MCF 10A (cell line): ENCODE results near the gene SLC25A12. TPM values are rescaled to one million over a fixed set of nuclear protein-coding genes. Genes with fewer than 3 reads are reported as not detected.

Source experiments
- BruUV-seq: library from RNA; stranded (reverse); fragments of 400-500 nt; replicated peaks from 2 replicates; lab custom pipeline; 2021; lab: Mats Ljungman, UMichigan
- CTCF ChIA-PET: fragments of 300-600 bp; sonication (Branson Sonifier 250); formaldehyde crosslinking; extraction: SDS; loops from one replicate; lab custom pipeline; 2021; ENCODE audit warnings: antibody characterized with exemption, inconsistent platforms; lab: Yijun Ruan, JAX
- POLR2A ChIA-PET: fragments of 300-600, 350-650 bp; sonication (Branson Sonifier 250); formaldehyde crosslinking; extraction: SDS; loops from one replicate; lab custom pipeline; 2020; ENCODE audit warnings: antibody characterized with exemption, inconsistent platforms; lab: Yijun Ruan, JAX
- DNase-seq: peaks from one replicate; pipeline ENCODE4 v3.0.0-alpha.2; 2018; ENCODE audit not compliant: unreplicated experiment
- H3K27ac Mint-ChIP-seq: one replicate; pipeline ENCODE4 v1.8.0; 2022; ENCODE audit warnings: mild to moderate bottlenecking, low read depth, mixed read lengths; ENCODE audit not compliant: unreplicated experiment
- H3K27me3 Mint-ChIP-seq: one replicate; pipeline ENCODE4 v1.8.0; 2022; ENCODE audit warnings: mixed read lengths; ENCODE audit not compliant: insufficient read depth, unreplicated experiment
- H3K36me3 Mint-ChIP-seq: one replicate; pipeline ENCODE4 v1.8.0; 2022; ENCODE audit warnings: mild to moderate bottlenecking, moderate library complexity, mixed read lengths; ENCODE audit not compliant: insufficient read depth, unreplicated experiment
- H3K4me1 Mint-ChIP-seq: one replicate; pipeline ENCODE4 v1.8.0; 2022; ENCODE audit warnings: mixed read lengths; ENCODE audit not compliant: insufficient read depth, unreplicated experiment
- H3K4me3 Mint-ChIP-seq: one replicate; pipeline ENCODE4 v1.8.0; 2022; ENCODE audit warnings: mild to moderate bottlenecking, moderate library complexity, mixed read lengths; ENCODE audit not compliant: unreplicated experiment
- H3K9me3 Mint-ChIP-seq: one replicate; pipeline ENCODE4 v1.8.0; 2022; ENCODE audit warnings: mixed read lengths; ENCODE audit not compliant: unreplicated experiment
- intact Hi-C: fragments of 100-400 bp; cut with micrococcal nuclease; formaldehyde crosslinking; loops from 2 replicates; pipeline ENCODE4 v1.14.1; 2022
- total RNA-seq: library from RNA; stranded (reverse); gene quantifications from 2 replicates; pipeline ENCODE4 v1.2.3, GENCODE V29; 2022
- TF ChIP-seq, protein P1 (sequence below): fragments of 200-600 bp; IDR thresholded peaks from one replicate; pipeline ENCODE4 v1.8.0; 2022; ENCODE audit warnings: antibody characterized with exemption, mild to moderate bottlenecking; ENCODE audit not compliant: unreplicated experiment

SLC25A12 gene
- total RNA-seq, 1 experiment from 2014 or later = 12.5 TPM

- peaks cover 57% of the 10 kb centered on the region for H3K36me3 Mint-ChIP-seq
- no peaks in the 10 kb centered on the region for H3K27me3 Mint-ChIP-seq
- TF ChIP-seq, protein P1, sequence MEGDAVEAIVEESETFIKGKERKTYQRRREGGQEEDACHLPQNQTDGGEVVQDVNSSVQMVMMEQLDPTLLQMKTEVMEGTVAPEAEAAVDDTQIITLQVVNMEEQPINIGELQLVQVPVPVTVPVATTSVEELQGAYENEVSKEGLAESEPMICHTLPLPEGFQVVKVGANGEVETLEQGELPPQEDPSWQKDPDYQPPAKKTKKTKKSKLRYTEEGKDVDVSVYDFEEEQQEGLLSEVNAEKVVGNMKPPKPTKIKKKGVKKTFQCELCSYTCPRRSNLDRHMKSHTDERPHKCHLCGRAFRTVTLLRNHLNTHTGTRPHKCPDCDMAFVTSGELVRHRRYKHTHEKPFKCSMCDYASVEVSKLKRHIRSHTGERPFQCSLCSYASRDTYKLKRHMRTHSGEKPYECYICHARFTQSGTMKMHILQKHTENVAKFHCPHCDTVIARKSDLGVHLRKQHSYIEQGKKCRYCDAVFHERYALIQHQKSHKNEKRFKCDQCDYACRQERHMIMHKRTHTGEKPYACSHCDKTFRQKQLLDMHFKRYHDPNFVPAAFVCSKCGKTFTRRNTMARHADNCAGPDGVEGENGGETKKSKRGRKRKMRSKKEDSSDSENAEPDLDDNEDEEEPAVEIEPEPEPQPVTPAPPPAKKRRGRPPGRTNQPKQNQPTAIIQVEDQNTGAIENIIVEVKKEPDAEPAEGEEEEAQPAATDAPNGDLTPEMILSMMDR = no peak
- no peak for DNase-seq
- H3K4me1 Mint-ChIP-seq = no peaks in the 10 kb centered on the region
- no peak overlapping the region for H3K27ac Mint-ChIP-seq
- ChIA-PET POLR2A (no interaction called here), CTCF (interaction anchor here (0.5 to 0.6 kb wide), 2 partner anchors 211 to 277 kb away, joined by 3 to 4 read pairs; no protein-coding TSS in a partner anchor)
- intact Hi-C loops = no loop called here
- no TSS peak for BruUV-seq
- H3K9me3 Mint-ChIP-seq = no peaks in the 10 kb centered on the region
- no peak overlapping the region for H3K4me3 Mint-ChIP-seq
Measured at GRCh38 chr2:171792157-171792556, 101.9 kb downstream of the SLC25A12 start.

DNA sequence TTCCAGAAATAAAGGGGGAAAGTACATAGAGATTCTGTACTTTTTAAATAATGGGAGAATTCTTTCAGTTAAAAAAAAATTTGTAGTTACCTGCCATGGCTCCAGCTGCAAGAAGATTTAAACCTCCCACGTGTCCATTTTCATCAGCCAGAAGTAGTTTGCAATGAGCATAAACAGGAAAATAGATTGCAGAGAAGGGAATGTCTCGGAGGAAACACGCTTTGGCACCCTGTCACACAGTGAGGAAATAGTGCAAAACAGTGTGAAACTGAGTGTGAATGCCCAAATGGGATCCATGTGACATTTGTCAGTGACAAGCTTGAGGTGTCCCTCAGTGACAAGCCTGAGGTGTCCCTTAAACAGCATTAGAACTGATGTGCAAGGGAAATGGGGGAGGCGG, 102.7 kb downstream of the SLC25A12 start:
- no peaks in the 10 kb centered on the region for H3K9me3 Mint-ChIP-seq
- no peaks in the 10 kb centered on the region for H3K27me3 Mint-ChIP-seq
- H3K4me1 Mint-ChIP-seq = no peaks in the 10 kb centered on the region
- no TSS peak for BruUV-seq
- H3K4me3 Mint-ChIP-seq = no peak overlapping the region
- H3K27ac Mint-ChIP-seq = no peak overlapping the region
- no peak for DNase-seq
- intact Hi-C loops = no loop called here
- POLR2A ChIA-PET = interaction anchor here (0.6 to 0.9 kb wide), 2 partner anchors 10 to 439 kb away, joined by 3 read pairs; no protein-coding TSS in a partner anchor
- peaks cover 65% of the 10 kb centered on the region for H3K36me3 Mint-ChIP-seq
- CTCF ChIA-PET = interaction anchor here (0.6 kb wide), 1 partner anchor 647 kb away, joined by 3 read pairs; no protein-coding TSS in a partner anchor
- TF ChIP-seq, protein P1 = no peak

- ChIA-PET POLR2A (interaction anchor here (0.6 kb wide), 1 partner anchor 103 kb away, joined by 3 read pairs; no protein-coding TSS in a partner anchor), CTCF (interaction anchor here (0.6 to 1.0 kb wide), 4 partner anchors 28 to 219 kb away, joined by 3 to 7 read pairs (median 5); no protein-coding TSS in a partner anchor)
- Mint-ChIP-seq H3K36me3 (peaks cover 76% of the 10 kb centered on the region), H3K9me3 (no peaks in the 10 kb centered on the region), H3K27ac (no peak overlapping the region), H3K27me3 (no peaks in the 10 kb centered on the region), H3K4me3 (no peak overlapping the region), H3K4me1 (no peaks in the 10 kb centered on the region)
- DNase-seq = no peak
- BruUV-seq = no TSS peak
- intact Hi-C loops = no loop called here
- TF ChIP-seq, protein P1 = no peak
Measured at GRCh38 chr2:171789956-171790355, 104.1 kb downstream of the SLC25A12 start.

DNA sequence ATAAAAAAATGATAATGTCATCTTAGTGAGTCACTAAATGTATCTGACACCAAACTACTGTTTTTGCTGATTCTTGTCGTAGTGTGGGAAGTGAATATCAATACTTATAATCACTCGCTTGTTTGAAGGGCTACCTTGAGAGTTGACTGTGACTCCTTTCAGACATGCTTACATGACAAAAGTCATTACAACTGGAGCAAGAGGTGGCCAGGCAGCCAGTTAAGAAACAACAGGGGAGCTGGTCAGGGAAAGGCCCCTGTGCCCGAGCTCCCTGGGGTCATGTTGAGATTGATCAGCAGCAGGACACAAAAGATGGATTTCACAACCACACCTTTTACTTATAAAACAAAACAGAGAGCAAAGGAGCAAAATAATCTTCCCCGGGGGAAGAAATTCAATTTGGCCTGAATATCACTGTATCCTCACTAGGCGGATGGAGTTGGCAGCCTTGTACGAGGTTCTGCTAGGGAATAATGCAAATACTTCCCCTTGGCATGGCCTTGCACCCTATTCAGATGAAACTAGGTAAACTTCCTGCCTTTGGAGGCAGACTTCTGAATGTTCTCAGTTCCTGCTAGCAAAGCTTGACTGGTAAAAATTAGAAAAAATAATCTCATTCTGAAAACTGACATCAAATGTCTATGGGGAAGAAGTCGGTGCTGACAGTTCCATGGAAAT, 105.6 kb downstream of the SLC25A12 start:
- Mint-ChIP-seq H3K4me1 (no peaks in the 10 kb centered on the region), H3K9me3 (no peaks in the 10 kb centered on the region), H3K4me3 (no peak overlapping the region), H3K27ac (no peak overlapping the region), H3K36me3 (peaks cover 76% of the 10 kb centered on the region), H3K27me3 (no peaks in the 10 kb centered on the region)
- no peak for DNase-seq
- TF ChIP-seq, protein P1 = no peak
- ChIA-PET CTCF (interaction anchor here (0.7 to 1.6 kb wide), 2 partner anchors 9 to 83 kb away, joined by 3 to 7 read pairs; no protein-coding TSS in a partner anchor), POLR2A (interaction anchor here (0.5 to 0.9 kb wide), 2 partner anchors 13 to 896 kb away, joined by 3 read pairs; no protein-coding TSS in a partner anchor)
- intact Hi-C loops = no loop called here
- no TSS peak for BruUV-seq
